Stromal cell of bone marrow (primary cell): ENCODE measurements around the gene CXCR3.
A peak's percentile ranks its signal among the peaks of the same experiment; 100 is the strongest.
"Not testable (repeated sequence)": the region's sequence is repeated elsewhere in the genome, so short reads cannot be mapped to it uniquely, and the experiment has no call there.

ENCODE experiments used
- DNase-seq: peaks from one replicate; pipeline ENCODE4 v3.0.0-alpha.2; 2012; ENCODE audit warnings: low read depth

CXCR3 gene

GRCh38 chrX:71618303-71618721, at the start of gene CXCR3:
CXCR3 (minus strand) TSS chrX:71618511; CDS start chrX:71618449, 62 bp downstream.
- DNase-seq: no peak

GRCh38 chrX:71667328-71668247, 49.3 kb upstream of the CXCR3 start, which contains the start of gene LOC101059915:
LOC101059915 (plus strand) TSS chrX:71667546.
- DNase-seq: no peak

GRCh38 chrX:71666240-71667223, 48.2 kb upstream of the CXCR3 start:
- DNase-seq: no peak

- no peak for DNase-seq
These were observed 47.4 kb upstream of the CXCR3 start for GRCh38 chrX:71665747-71666146.

GRCh38 chrX:71664889-71665491, 46.7 kb upstream of the CXCR3 start:
- no peak for DNase-seq

- DNase-seq: not testable (repeated sequence)
These were observed 45.9 kb upstream of the CXCR3 start for GRCh38 chrX:71664202-71664601.

- DNase-seq: not testable (repeated sequence)
These were observed 44.9 kb upstream of the CXCR3 start for GRCh38 chrX:71663238-71663637.

- DNase-seq: not testable (repeated sequence)
These were observed 44.3 kb upstream of the CXCR3 start for GRCh38 chrX:71662654-71663053.

- DNase-seq: no peak
These were observed 43.6 kb upstream of the CXCR3 start for GRCh38 chrX:71661919-71662318.

- no peak for DNase-seq
These were observed 42.5 kb upstream of the CXCR3 start for GRCh38 chrX:71660562-71661416.

GRCh38 chrX:71659959-71660358, 41.6 kb upstream of the CXCR3 start:
- DNase-seq: no peak

GRCh38 chrX:71659342-71659741, 41.0 kb upstream of the CXCR3 start:
- no peak for DNase-seq

GRCh38 chrX:71657267-71657666, 39.0 kb upstream of the CXCR3 start:
- no peak for DNase-seq

- DNase-seq: no peak
These were observed 35.0 kb upstream of the CXCR3 start for GRCh38 chrX:71653344-71653743.

GRCh38 chrX:71652405-71652804, 34.1 kb upstream of the CXCR3 start:
- DNase-seq: peak; percentile 21

GRCh38 chrX:71650333-71650969, 32.1 kb upstream of the CXCR3 start:
- no peak for DNase-seq

- not testable (repeated sequence) for DNase-seq
These were observed 26.1 kb upstream of the CXCR3 start for GRCh38 chrX:71644406-71644805.

GRCh38 chrX:71640002-71640401, 21.7 kb upstream of the CXCR3 start:
- DNase-seq: no peak

GRCh38 chrX:71638409-71638808, 20.1 kb upstream of the CXCR3 start:
- no peak for DNase-seq

GRCh38 chrX:71637848-71638247, 19.5 kb upstream of the CXCR3 start:
- peak; percentile 13 for DNase-seq

GRCh38 chrX:71637253-71637618, 18.9 kb upstream of the CXCR3 start:
- DNase-seq: peak; percentile 14
